IMR-90 (cell line): Measurements from ENCODE around the gene FANCM.

ENCODE experiments used
- CTCF ChIP-seq: conservative IDR thresholded peaks from 2 replicates; pipeline ENCODE4 v1.5.1; 2012; ENCODE audit warnings: mild to moderate bottlenecking, low read depth, low read length, improper control_type of control experiment
- RCOR1 ChIP-seq: IDR thresholded peaks from 2 replicates; pipeline ENCODE4 v1.6.1; 2012; ENCODE audit warnings: mild to moderate bottlenecking, low read length, improper control_type of control experiment; ENCODE audit not compliant: insufficient replicate concordance

DNA sequence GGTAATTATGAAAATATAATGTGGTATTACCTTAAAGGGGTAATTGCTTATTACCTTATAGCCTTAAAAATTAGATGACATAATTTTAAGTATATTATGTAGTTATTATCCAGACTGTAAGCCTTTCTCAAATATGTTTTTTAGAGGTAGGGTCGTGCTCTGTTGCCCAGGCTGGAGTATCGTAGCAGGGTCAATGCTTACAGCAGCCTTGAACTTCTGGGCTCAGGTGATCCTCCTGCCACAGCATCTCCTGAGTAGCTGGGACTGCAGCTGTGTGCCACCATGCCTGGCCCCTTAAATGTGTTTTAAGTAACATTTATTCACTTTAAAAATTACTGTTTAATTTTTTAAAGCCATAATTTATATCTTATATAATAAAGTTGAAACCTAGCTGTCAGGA is 41.5 kb upstream of the FANCM start:
- TF ChIP-seq CTCF (no peak), RCOR1 (no peak)
